Measurements from ENCODE around the gene FAM120B.

FAM120B gene

GRCh38 chr6:170272341-170273065 lies 34.1 kb upstream of the FAM120B start:
- DNase-seq (ENCODE audit: low read depth, low spot score) = no peak

- no peak for DNase-seq (ENCODE audit: low read depth, low spot score)
Measured at GRCh38 chr6:170273191-170273590, 33.4 kb upstream of the FAM120B start.

- DNase-seq (ENCODE audit: low read depth, low spot score) = no peak
Measured at GRCh38 chr6:170273681-170274080, 32.9 kb upstream of the FAM120B start.

GRCh38 chr6:170274713-170275560 lies 31.6 kb upstream of the FAM120B start:
- no peak for DNase-seq (ENCODE audit: low read depth, low spot score)

- DNase-seq (ENCODE audit: low read depth, low spot score) = no peak
Measured at GRCh38 chr6:170276369-170277057, 30.0 kb upstream of the FAM120B start.

GRCh38 chr6:170277893-170278742 lies 28.4 kb upstream of the FAM120B start:
- no peak for DNase-seq (ENCODE audit: low read depth, low spot score)

GRCh38 chr6:170278743-170279094 lies 27.8 kb upstream of the FAM120B start:
- DNase-seq (ENCODE audit: low read depth, low spot score) = no peak

- no peak for DNase-seq (ENCODE audit: low read depth, low spot score)
Measured at GRCh38 chr6:170279426-170279825, 27.1 kb upstream of the FAM120B start.

GRCh38 chr6:170279977-170280688 lies 26.4 kb upstream of the FAM120B start:
- DNase-seq (ENCODE audit: low read depth, low spot score) = no peak

- DNase-seq (ENCODE audit: low read depth, low spot score) = no peak
Measured at GRCh38 chr6:170280689-170281045, 25.9 kb upstream of the FAM120B start.

GRCh38 chr6:170281331-170282292 lies 24.9 kb upstream of the FAM120B start:
- DNase-seq (ENCODE audit: low read depth, low spot score) = no peak

- DNase-seq (ENCODE audit: low read depth, low spot score) = no peak
Measured at GRCh38 chr6:170282512-170283158, 23.9 kb upstream of the FAM120B start.

- DNase-seq (ENCODE audit: low read depth, low spot score) = no peak
Measured at GRCh38 chr6:170283212-170284081, 23.1 kb upstream of the FAM120B start.

GRCh38 chr6:170284126-170284773 lies 22.3 kb upstream of the FAM120B start:
- DNase-seq (ENCODE audit: low read depth, low spot score) = no peak

- DNase-seq (ENCODE audit: low read depth, low spot score) = no peak
Measured at GRCh38 chr6:170284866-170285469, 21.6 kb upstream of the FAM120B start.

GRCh38 chr6:170285482-170285881 lies 21.1 kb upstream of the FAM120B start:
- DNase-seq (ENCODE audit: low read depth, low spot score) = no peak

- no peak for DNase-seq (ENCODE audit: low read depth, low spot score)
Measured at GRCh38 chr6:170286246-170286933, 20.2 kb upstream of the FAM120B start.

All from iPS DF 19.7 (cell line).